ENCODE results near the gene BBS1.

- TF ChIP-seq POLR2A (IDR thresholded peaks at IDR 0.05; ENCODE audit: low read length) (no peak), GATA1 (IDR thresholded peaks at IDR 0.05; ENCODE audit: low read depth, low read length) (no peak)
Measured at GRCh38 chr11:66541892-66542291, 31.5 kb downstream of the BBS1 start.

Measured in erythroblast (primary cell).